Loucy (cell line): ENCODE results near the gene ADH1A.

ENCODE experiments used
- CTCF ChIP-seq: fragments of 200-600 bp; sonication (generic); conservative IDR thresholded peaks from 2 replicates; pipeline ENCODE4 v1.5.1; 2014; ENCODE audit warnings: mild to moderate bottlenecking, antibody characterized with exemption, low read length
- EZH2phosphoT487 ChIP-seq: fragments of 200-600 bp; IDR thresholded peaks from 2 replicates; pipeline ENCODE4 v1.6.1; 2018; ENCODE audit warnings: antibody characterized with exemption, mild to moderate bottlenecking, moderate library complexity, borderline replicate concordance

- no peak for TF ChIP-seq CTCF
- TF ChIP-seq EZH2phosphoT487, result no peak
Measured at GRCh38 chr4:99305638-99306400, 15.0 kb upstream of the ADH1A start.
